Hematopoietic multipotent progenitor cell treated with erythropoietin and hydrocortisone succinate and interleukin-3 and kit ligand, for 6 days (in vitro differentiated cells): ENCODE results near the gene FOXN1.
A peak's percentile ranks its signal among the peaks of the same experiment; 100 is the strongest.
"Not testable (repeated sequence)": the region's sequence is repeated elsewhere in the genome, so short reads cannot be mapped to it uniquely, and the experiment has no call there.

Experiments used
- DNase-seq: peaks from one replicate; pipeline ENCODE4 v3.0.0-alpha.2; 2015

Gene FOXN1

GRCh38 chr17:28505986-28506665 lies at the start of gene FOXN1:
Gene FOXN1, plus strand, starts transcription at chr17:28506348. Its CDS starts 17,622 bp downstream, at chr17:28523970.
- DNase-seq, result no peak

- DNase-seq, result no peak
These were observed 48.3 kb upstream of the FOXN1 start for GRCh38 chr17:28457890-28458289.

GRCh38 chr17:28458881-28459280 lies 47.3 kb upstream of the FOXN1 start:
- DNase-seq, result not testable (repeated sequence)

- DNase-seq, result no peak
These were observed 45.2 kb upstream of the FOXN1 start for GRCh38 chr17:28460901-28461300.

- DNase-seq, result no peak
These were observed 40.1 kb upstream of the FOXN1 start for GRCh38 chr17:28466001-28466400.

- peak; percentile 89 for DNase-seq
These were observed 39.6 kb upstream of the FOXN1 start for GRCh38 chr17:28466521-28467048.

- DNase-seq, result peak; percentile 67
These were observed 38.6 kb upstream of the FOXN1 start for GRCh38 chr17:28467456-28468025.

GRCh38 chr17:28468033-28468735 lies 38.0 kb upstream of the FOXN1 start:
- DNase-seq, result not testable (repeated sequence)

GRCh38 chr17:28468781-28469180 lies 37.4 kb upstream of the FOXN1 start:
- DNase-seq, result no peak

- no peak for DNase-seq
These were observed 36.8 kb upstream of the FOXN1 start for GRCh38 chr17:28469376-28469775.

- peak; percentile 36 for DNase-seq
These were observed 35.8 kb upstream of the FOXN1 start for GRCh38 chr17:28470266-28470913.

GRCh38 chr17:28470914-28471366 lies 35.2 kb upstream of the FOXN1 start:
- peak; percentile 35 for DNase-seq

- DNase-seq, result no peak
These were observed 34.4 kb upstream of the FOXN1 start for GRCh38 chr17:28471531-28472342.

GRCh38 chr17:28472871-28473497 lies 33.2 kb upstream of the FOXN1 start:
- no peak for DNase-seq

GRCh38 chr17:28473542-28473941 lies 32.6 kb upstream of the FOXN1 start, which contains the start of gene SLC13A2:
Gene SLC13A2, plus strand, starts transcription at chr17:28473644. Its CDS starts 69 bp downstream, at chr17:28473713.
- DNase-seq, result no peak

GRCh38 chr17:28474111-28474531 lies 32.0 kb upstream of the FOXN1 start:
- no peak for DNase-seq

GRCh38 chr17:28475151-28475900 lies 30.8 kb upstream of the FOXN1 start:
- DNase-seq, result peak; percentile 22

GRCh38 chr17:28476076-28476865 lies 29.9 kb upstream of the FOXN1 start:
- DNase-seq, result no peak

- no peak for DNase-seq
These were observed 28.2 kb upstream of the FOXN1 start for GRCh38 chr17:28477928-28478327.
